GM23248 (cell line): ENCODE results near the gene PIN4. TPM values are rescaled to one million over a fixed set of nuclear protein-coding genes. Genes with fewer than 3 reads are reported as not detected.

Experiments used
- DNase-seq: peaks from one replicate; pipeline ENCODE4 v3.0.0-alpha.2; 2015
- H2AFZ ChIP-seq: fragments of 200-600 bp; sonication (generic); 2 replicates; pipeline ENCODE4 v1.6.1; 2016; ENCODE audit warnings: antibody characterized with exemption
- H3F3A ChIP-seq: fragments of 200-600 bp; sonication (generic); 2 replicates; pipeline ENCODE4 v1.6.1; 2016; ENCODE audit warnings: mild to moderate bottlenecking, antibody characterized with exemption, mixed run types; ENCODE audit not compliant: insufficient read depth
- H3K27ac ChIP-seq: fragments of 200-600 bp; sonication (generic); 2 replicates; pipeline ENCODE4 v1.5.1; 2016; ENCODE audit warnings: mild to moderate bottlenecking
- H3K27me3 ChIP-seq: fragments of 200-600 bp; sonication (generic); replicated peaks from 2 replicates; pipeline ENCODE4 v1.6.1; 2016; ENCODE audit warnings: mild to moderate bottlenecking; ENCODE audit not compliant: insufficient read depth
- H3K36me3 ChIP-seq: fragments of 200-600 bp; sonication (generic); 2 replicates; pipeline ENCODE4 v1.6.1; 2016; ENCODE audit warnings: low read depth, mild to moderate bottlenecking
- H3K4me1 ChIP-seq: fragments of 200-600 bp; sonication (generic); 2 replicates; pipeline ENCODE4 v1.6.1; 2016; ENCODE audit warnings: mild to moderate bottlenecking; ENCODE audit not compliant: insufficient read depth
- H3K4me2 ChIP-seq: fragments of 200-600 bp; sonication (generic); one replicate; pipeline ENCODE4 v1.6.1; 2016; ENCODE audit warnings: mild to moderate bottlenecking; ENCODE audit not compliant: unreplicated experiment
- H3K4me3 ChIP-seq: fragments of 200-600 bp; sonication (generic); 2 replicates; pipeline ENCODE4 v1.5.1; 2016; ENCODE audit warnings: mild to moderate bottlenecking
- H3K79me2 ChIP-seq: fragments of 200-600 bp; sonication (generic); 2 replicates; pipeline ENCODE4 v1.6.1; 2016; ENCODE audit warnings: mild to moderate bottlenecking; ENCODE audit not compliant: insufficient read depth
- H3K9ac ChIP-seq: fragments of 200-600 bp; sonication (generic); 2 replicates; pipeline ENCODE4 v1.6.1; 2016; ENCODE audit warnings: mild to moderate bottlenecking
- H3K9me2 ChIP-seq: fragments of 200-600 bp; sonication (generic); 2 replicates; pipeline ENCODE4 v1.6.1; 2016; ENCODE audit warnings: mixed run types, mild to moderate bottlenecking, moderate library complexity; ENCODE audit not compliant: insufficient read depth
- H3K9me3 ChIP-seq: fragments of 200-600 bp; sonication (generic); one replicate; pipeline ENCODE4 v1.6.1; 2017; ENCODE audit warnings: low read depth
- H4K20me1 ChIP-seq: fragments of 200-600 bp; sonication (generic); 2 replicates; pipeline ENCODE4 v1.6.0; 2016; ENCODE audit not compliant: insufficient read depth
- EZH2 ChIP-seq: fragments of 200-600 bp; sonication (generic); IDR thresholded peaks from 2 replicates; pipeline ENCODE4 v1.6.1; 2018; ENCODE audit warnings: antibody characterized with exemption, mild to moderate bottlenecking; ENCODE audit not compliant: insufficient read depth, poor library complexity, severe bottlenecking
- EZH2phosphoT487 ChIP-seq: fragments of 200-600 bp; sonication (generic); IDR thresholded peaks from 2 replicates; pipeline ENCODE4 v1.6.1; 2018; ENCODE audit warnings: antibody characterized with exemption, moderate library complexity, mild to moderate bottlenecking, low read depth; ENCODE audit not compliant: insufficient read depth
- WGBS, 2 experiments: methylation state at CpG; one replicate each; pipeline ENCODE4 v1.1.6; 2015 to 2017; ENCODE audit warnings: low lambda C conversion rate in 2 of 2, low coverage in 1 of 2; ENCODE audit errors: missing lambda C conversion rate in 2 of 2; 5-methylcytosine and 5-hydroxymethylcytosine counted together
- in situ Hi-C: fragments of 300-500 bp; cut with MboI; formaldehyde crosslinking; loops from 2 replicates; pipeline ENCODE4 v1.15.0; 2020
- polyA plus RNA-seq: library from polyadenylated mRNA; unstranded; fragments of >200 nt; fragmentation: Nextera tagmentation; extraction: Ambion mirVana; gene quantifications from 2 replicates; pipeline ENCODE4 v1.2.1, GENCODE V29; 2016
- total RNA-seq: library from RNA; depleted of rRNA; stranded (reverse); fragments of >200 nt; shearing (Covaris generic); gene quantifications from 2 replicates; pipeline ENCODE4 v1.2.3, GENCODE V29; 2014

Gene PIN4
- total and polyA plus RNA-seq, 2 experiments from 2014 or later = 6.5 to 24.7 TPM

DNA sequence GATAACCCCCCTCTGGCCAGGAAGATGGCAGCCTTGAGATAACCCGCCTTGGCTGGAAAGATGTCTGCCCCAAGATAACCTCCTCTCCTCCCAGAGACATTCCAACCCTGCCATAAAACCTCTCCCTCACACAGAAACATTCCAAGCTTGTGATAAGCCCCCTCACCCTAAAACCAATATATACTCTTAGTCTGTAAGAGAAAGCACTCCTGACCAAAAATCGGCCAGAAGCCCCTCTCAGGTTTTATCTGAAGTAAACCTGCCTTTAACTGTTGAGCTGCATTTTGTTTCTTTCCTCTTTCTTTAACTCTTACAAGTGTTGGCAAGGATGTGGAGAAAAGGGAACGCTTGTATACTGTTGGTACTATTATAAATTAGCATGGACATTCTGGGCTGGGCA, 48.7 kb downstream of the PIN4 start:
- Histone ChIP-seq H3F3A (no peaks in the 10 kb centered on the region), H3K27me3 (no peaks in the 10 kb centered on the region), H3K9me2 (no peaks in the 10 kb centered on the region), H3K36me3 (no peaks in the 10 kb centered on the region), H3K27ac (no peak overlapping the region), H3K4me3 (no peak overlapping the region), H3K4me2 (no peak overlapping the region), H3K9ac (no peak overlapping the region), H3K4me1 (no peaks in the 10 kb centered on the region), H3K79me2 (no peaks in the 10 kb centered on the region), H4K20me1 (no peaks in the 10 kb centered on the region), H3K9me3 (no peaks in the 10 kb centered on the region), H2AFZ (no peak overlapping the region)
- no peak for DNase-seq
- WGBS, 2 experiments = 100% methylated on average over 3 of the region's 3 CpGs
- in situ Hi-C loops = no loop called here
- no peak for TF ChIP-seq EZH2
- no peak for TF ChIP-seq EZH2phosphoT487

GRCh38 chrX:72236841-72237240, 55.3 kb downstream of the PIN4 start:
- Histone ChIP-seq H2AFZ (no peak overlapping the region), H3K9me2 (no peaks in the 10 kb centered on the region), H3K4me2 (no peak overlapping the region), H4K20me1 (no peaks in the 10 kb centered on the region), H3K27ac (no peak overlapping the region), H3K9ac (no peak overlapping the region), H3K4me3 (no peak overlapping the region), H3F3A (no peaks in the 10 kb centered on the region), H3K36me3 (no peaks in the 10 kb centered on the region), H3K9me3 (no peaks in the 10 kb centered on the region), H3K4me1 (no peaks in the 10 kb centered on the region), H3K27me3 (no peaks in the 10 kb centered on the region), H3K79me2 (0 out of 2 replicates have a peak, but pooled peaks cover 14% of the 10 kb centered on the region)
- TF ChIP-seq EZH2 = no peak
- no peak for TF ChIP-seq EZH2phosphoT487
- in situ Hi-C loops = no loop called here
- peak; percentile 11 for DNase-seq
- WGBS, 2 experiments = 66 to 69% methylated on average over 4 of the region's 4 CpGs

DNA sequence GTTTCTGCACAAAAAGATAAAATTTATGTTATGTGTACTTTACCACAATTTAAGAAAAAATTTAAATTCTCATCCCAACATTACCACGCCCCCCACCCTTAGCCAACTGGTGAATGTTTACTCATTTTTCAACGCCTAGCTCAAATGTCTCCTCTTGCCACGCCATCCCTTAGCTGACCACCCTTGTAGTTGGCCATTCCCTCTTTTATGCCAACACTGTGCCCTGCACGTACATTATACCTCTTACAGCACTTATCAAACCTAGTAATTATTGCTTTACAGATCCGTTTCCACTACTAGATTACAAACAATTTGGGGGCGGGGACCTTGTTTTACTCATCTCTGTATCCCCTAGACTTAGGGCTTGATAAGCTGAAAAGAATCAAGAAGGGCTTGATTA, 56.6 kb downstream of the PIN4 start:
- no peaks in the 10 kb centered on the region for H3K9me3 ChIP-seq
- 0 to 2% methylated on average over 5 to 6 of the region's 6 CpGs for WGBS, 2 experiments
- H3F3A ChIP-seq = peaks cover under 1% of the 10 kb centered on the region; the same call in 1 of the 2 replicates
- peak overlapping the region; percentile 87 for H3K4me3 ChIP-seq
- in situ Hi-C loops = no loop called here
- DNase-seq = peak; percentile 27
- peak overlapping the region; percentile 45 for H3K27ac ChIP-seq
- peak overlapping the region; percentile 83 for H3K4me2 ChIP-seq
- H3K9me2 ChIP-seq = no peaks in the 10 kb centered on the region
- no peaks in the 10 kb centered on the region for H4K20me1 ChIP-seq
- H3K9ac ChIP-seq = peak overlapping the region; percentile 67
- H2AFZ ChIP-seq = peak overlapping the region; percentile 88
- H3K36me3 ChIP-seq = no peaks in the 10 kb centered on the region
- no peaks in the 10 kb centered on the region for H3K27me3 ChIP-seq
- 0 out of 2 replicates have a peak, but pooled peaks cover 2% of the 10 kb centered on the region for H3K4me1 ChIP-seq
- 0 out of 2 replicates have a peak, but pooled peaks cover 14% of the 10 kb centered on the region for H3K79me2 ChIP-seq
- TF ChIP-seq EZH2phosphoT487 = no peak
- TF ChIP-seq EZH2 = no peak

DNA sequence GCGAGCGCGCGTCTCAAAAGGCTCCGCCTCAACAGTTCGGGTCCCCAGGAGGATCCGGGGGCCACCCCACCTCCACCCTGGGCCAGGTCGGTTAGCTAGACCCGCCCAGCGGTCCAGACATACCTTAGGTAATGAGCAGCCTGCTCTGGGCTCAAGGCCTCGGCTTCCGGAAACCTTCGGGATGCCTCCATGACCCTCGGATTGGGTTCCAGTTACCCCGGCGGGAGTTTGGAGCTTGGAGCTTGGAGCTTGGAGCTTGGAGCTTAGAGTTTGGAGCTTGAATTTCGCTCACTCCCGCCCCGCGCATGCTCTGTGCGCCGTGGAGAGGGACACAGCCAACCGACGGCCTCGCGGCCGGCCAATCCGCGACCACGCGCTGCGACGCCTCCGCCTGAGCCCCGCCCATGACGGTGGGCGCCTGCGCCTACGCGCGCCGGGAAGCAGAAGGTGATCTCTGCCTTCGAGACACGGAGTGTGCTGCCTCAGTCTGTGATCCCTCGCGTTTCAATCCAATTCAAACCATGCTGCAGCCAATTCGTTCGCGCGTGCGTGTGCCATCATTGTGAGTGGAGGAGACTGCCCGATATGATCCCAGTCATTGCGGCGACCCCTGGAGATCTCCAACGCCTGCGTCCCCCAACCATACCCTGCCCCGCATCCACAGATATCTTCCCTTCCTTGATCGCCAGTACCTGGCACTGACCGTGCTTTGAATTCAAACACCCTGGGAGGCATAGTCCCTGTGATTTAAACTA, 57.3 kb downstream of the PIN4 start, which contains the start of gene ERCC6L:
Gene ERCC6L (minus strand): TSS at position 307 of the 755 bp plus-strand sequence. CDS start 116 bp downstream, at position 191.
- Histone ChIP-seq H3K27me3 (no peaks in the 10 kb centered on the region), H3K9me3 (no peaks in the 10 kb centered on the region), H3K36me3 (no peaks in the 10 kb centered on the region), H3K27ac (peak within 1 kb of the TSS; percentile 45), H2AFZ (peak within 1 kb of the TSS; percentile 93), H3K79me2 (0 out of 2 replicates have a peak, but pooled peaks cover 14% of the 10 kb centered on the region), H3K4me2 (peak within 1 kb of the TSS; percentile 83), H3K9ac (peak within 1 kb of the TSS; percentile 67), H3K4me3 (peak within 1 kb of the TSS; percentile 87), H3K4me1 (peaks cover 9% of the 10 kb centered on the region; the same call in 1 of the 2 replicates), H3K9me2 (no peaks in the 10 kb centered on the region), H4K20me1 (no peaks in the 10 kb centered on the region), H3F3A (peaks cover 6% of the 10 kb centered on the region; the same call in 1 of the 2 replicates)
- TF ChIP-seq EZH2 (no peak), EZH2phosphoT487 (no peak)
- 1 to 3% methylated on average over 38 to 44 of the region's 59 CpGs for WGBS, 2 experiments
- in situ Hi-C loops = no loop called here
- peak; percentile 90 for DNase-seq
